GM23248 (cell line): Measurements from ENCODE around the gene ATG7.

Source experiments
- EZH2 ChIP-seq: fragments of 200-600 bp; sonication (generic); IDR thresholded peaks from 2 replicates; pipeline ENCODE4 v1.6.1; 2018; ENCODE audit warnings: antibody characterized with exemption, mild to moderate bottlenecking; ENCODE audit not compliant: insufficient read depth, poor library complexity, severe bottlenecking
- EZH2phosphoT487 ChIP-seq: fragments of 200-600 bp; sonication (generic); IDR thresholded peaks from 2 replicates; pipeline ENCODE4 v1.6.1; 2018; ENCODE audit warnings: antibody characterized with exemption, moderate library complexity, mild to moderate bottlenecking, low read depth; ENCODE audit not compliant: insufficient read depth

- TF ChIP-seq EZH2, result no peak
- TF ChIP-seq EZH2phosphoT487, result no peak
Measured at GRCh38 chr3:11605398-11605797, 333.2 kb downstream of the ATG7 start.
